HEK293T (cell line): ENCODE results near the gene SARM1.

Experiments
- CTCF ChIA-PET: fragments of 350-600 bp; formaldehyde crosslinking; extraction: SDS; loops from one replicate; lab custom pipeline; 2021; ENCODE audit warnings: antibody characterized with exemption, inconsistent platforms; lab: Yijun Ruan, JAX
- POLR2A ChIA-PET: fragments of 350-600 bp; formaldehyde crosslinking; extraction: SDS; loops from one replicate; lab custom pipeline; 2020; ENCODE audit warnings: antibody characterized with exemption, inconsistent platforms; lab: Yijun Ruan, JAX
- DNase-seq: peaks from one replicate; pipeline ENCODE4 v3.0.0; 2012; ENCODE audit warnings: mixed read lengths; ENCODE audit errors: extremely low spot score
- ARNT ChIP-seq: fragments of 450-650 bp; IDR thresholded peaks from 2 replicates; pipeline ENCODE4 v1.6.1; 2017; ENCODE audit warnings: mild to moderate bottlenecking
- BHLHE40 ChIP-seq: fragments of 450-650 bp; IDR thresholded peaks from 2 replicates; pipeline ENCODE4 v1.6.1; 2016; ENCODE audit warnings: mild to moderate bottlenecking, moderate library complexity, borderline replicate concordance
- CTBP1 ChIP-seq: fragments of 450-650 bp; IDR thresholded peaks from 2 replicates; pipeline ENCODE4 v1.6.1; 2016; ENCODE audit warnings: borderline replicate concordance
- ELF4 ChIP-seq: fragments of 450-650 bp; IDR thresholded peaks from 2 replicates; pipeline ENCODE4 v1.6.1; 2017; ENCODE audit warnings: antibody characterized with exemption
- FOXA1 ChIP-seq: fragments of 450-650 bp; IDR thresholded peaks from 2 replicates; pipeline ENCODE4 v1.6.1; 2016; ENCODE audit warnings: mild to moderate bottlenecking
- FOXK2 ChIP-seq: fragments of 450-650 bp; IDR thresholded peaks from 2 replicates; pipeline ENCODE4 v1.6.1; 2016; ENCODE audit warnings: mild to moderate bottlenecking
- FOXM1 ChIP-seq: fragments of 450-650 bp; IDR thresholded peaks from 2 replicates; pipeline ENCODE4 v1.6.1; 2017; ENCODE audit warnings: mild to moderate bottlenecking, borderline replicate concordance
- HDGF ChIP-seq: fragments of 450-650 bp; IDR thresholded peaks from 2 replicates; pipeline ENCODE4 v1.6.1; 2017; ENCODE audit warnings: antibody characterized with exemption, borderline replicate concordance
- L3MBTL2 ChIP-seq: fragments of 450-650 bp; conservative IDR thresholded peaks from 2 replicates; pipeline ENCODE4 v1.6.1; 2016; ENCODE audit warnings: mild to moderate bottlenecking
- LEF1 ChIP-seq: fragments of 450-650 bp; IDR thresholded peaks from 2 replicates; pipeline ENCODE4 v1.6.1; 2017; ENCODE audit warnings: mild to moderate bottlenecking, borderline replicate concordance
- NFRKB ChIP-seq: fragments of 450-650 bp; IDR thresholded peaks from 2 replicates; pipeline ENCODE4 v1.6.1; 2016; ENCODE audit warnings: mild to moderate bottlenecking, moderate library complexity
- PKNOX1 ChIP-seq: fragments of 450-650 bp; IDR thresholded peaks from 2 replicates; pipeline ENCODE4 v1.6.1; 2016
- SP1 ChIP-seq: fragments of 450-650 bp; IDR thresholded peaks from 2 replicates; pipeline ENCODE4 v1.6.1; 2017
- SUZ12 ChIP-seq: fragments of 450-650 bp; IDR thresholded peaks from 2 replicates; pipeline ENCODE4 v1.6.1; 2016; ENCODE audit warnings: mild to moderate bottlenecking
- TARDBP ChIP-seq: fragments of 450-650 bp; IDR thresholded peaks from 2 replicates; pipeline ENCODE4 v1.6.1; 2016
- ZNF384 ChIP-seq: fragments of 450-650 bp; IDR thresholded peaks from 2 replicates; pipeline ENCODE4 v1.6.1; 2016

SARM1 gene

DNA sequence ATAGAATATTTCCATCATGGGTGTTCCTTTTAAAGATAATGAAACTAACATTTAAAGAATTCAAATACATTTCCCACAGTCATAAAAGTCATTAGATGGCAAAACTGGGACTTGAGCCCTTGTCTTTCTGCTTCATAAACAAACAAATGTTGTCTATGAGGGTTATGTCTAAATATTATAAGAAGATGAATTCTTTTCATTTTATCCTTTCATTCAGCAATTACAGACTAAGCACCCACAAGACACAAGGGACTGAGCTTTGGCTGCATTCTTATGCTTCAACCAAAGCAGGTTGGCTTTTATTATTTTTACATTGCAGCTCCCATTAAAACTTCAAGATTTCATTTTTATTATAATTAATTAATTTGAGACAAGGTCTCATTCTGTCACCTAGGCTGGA lies 14.9 kb downstream of the SARM1 start:
- ChIA-PET POLR2A (interaction anchor here (1.0 to 1.4 kb wide), 2 partner anchors 20 to 51 kb away, joined by 3 to 4 read pairs; partner anchors contain the start of genes IFT20, SLC46A1 and TNFAIP1), CTCF (interaction anchor here (0.6 kb wide), 1 partner anchor 56 kb away, joined by 3 read pairs; no protein-coding TSS in a partner anchor)
- no peak for DNase-seq
- no peak for TF ChIP-seq ZNF384
- no peak for TF ChIP-seq SUZ12
- TF ChIP-seq FOXM1 = no peak
- no peak for TF ChIP-seq SP1
- no peak for TF ChIP-seq PKNOX1
- TF ChIP-seq HDGF = no peak
- TF ChIP-seq LEF1 = no peak
- TF ChIP-seq FOXK2 = no peak
- TF ChIP-seq BHLHE40 = no peak
- no peak for TF ChIP-seq ARNT
- no peak for TF ChIP-seq CTBP1
- no peak for TF ChIP-seq NFRKB

DNA sequence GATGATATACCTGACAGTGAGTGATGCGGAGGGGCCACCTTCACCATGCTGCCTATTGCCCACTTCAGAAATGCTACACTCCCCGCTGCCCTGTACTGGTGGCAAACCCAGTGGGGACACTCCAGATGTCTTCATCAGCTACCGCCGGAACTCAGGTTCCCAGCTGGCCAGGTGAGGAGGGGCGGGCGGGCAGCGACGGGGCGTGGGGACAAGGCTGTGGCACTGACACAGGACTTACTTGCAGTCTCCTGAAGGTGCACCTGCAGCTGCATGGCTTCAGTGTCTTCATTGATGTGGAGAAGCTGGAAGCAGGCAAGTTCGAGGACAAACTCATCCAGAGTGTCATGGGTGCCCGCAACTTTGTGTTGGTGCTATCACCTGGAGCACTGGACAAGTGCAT lies 16.6 kb downstream of the SARM1 start:
- DNase-seq = no peak
- ChIA-PET CTCF (no interaction called here), POLR2A (no interaction called here)
- TF ChIP-seq ARNT = no peak
- TF ChIP-seq TARDBP = no peak
- no peak for TF ChIP-seq FOXK2
- no peak for TF ChIP-seq HDGF
- no peak for TF ChIP-seq NFRKB
- TF ChIP-seq LEF1 = no peak
- no peak for TF ChIP-seq SP1
- TF ChIP-seq CTBP1 = no peak
- no peak for TF ChIP-seq BHLHE40
- TF ChIP-seq PKNOX1 = no peak
- no peak for TF ChIP-seq ZNF384
- TF ChIP-seq ELF4 = no peak
- no peak for TF ChIP-seq SUZ12
- no peak for TF ChIP-seq FOXA1
- TF ChIP-seq FOXM1 = no peak

GRCh38 chr17:28390141-28390540 lies 18.6 kb downstream of the SARM1 start:
- ChIA-PET POLR2A (no interaction called here), CTCF (no interaction called here)
- TF ChIP-seq FOXA1 = no peak
- no peak for TF ChIP-seq CTBP1
- no peak for TF ChIP-seq SUZ12
- no peak for TF ChIP-seq SP1
- TF ChIP-seq ARNT = no peak
- no peak for DNase-seq

- no peak for DNase-seq
- POLR2A ChIA-PET = interaction anchor here (1.0 kb wide), 1 partner anchor 14 kb away, joined by 3 read pairs; no protein-coding TSS in a partner anchor
- TF ChIP-seq FOXA1 = no peak
- no peak for TF ChIP-seq FOXK2
- TF ChIP-seq SUZ12 = no peak
- TF ChIP-seq LEF1 = no peak
- TF ChIP-seq PKNOX1 = no peak
- no peak for TF ChIP-seq TARDBP
- no peak for TF ChIP-seq CTBP1
- no peak for TF ChIP-seq SP1
- TF ChIP-seq FOXM1 = no peak
- CTCF ChIA-PET = no interaction called here
Observed at GRCh38 chr17:28390563-28390962, 19.1 kb downstream of the SARM1 start.

DNA sequence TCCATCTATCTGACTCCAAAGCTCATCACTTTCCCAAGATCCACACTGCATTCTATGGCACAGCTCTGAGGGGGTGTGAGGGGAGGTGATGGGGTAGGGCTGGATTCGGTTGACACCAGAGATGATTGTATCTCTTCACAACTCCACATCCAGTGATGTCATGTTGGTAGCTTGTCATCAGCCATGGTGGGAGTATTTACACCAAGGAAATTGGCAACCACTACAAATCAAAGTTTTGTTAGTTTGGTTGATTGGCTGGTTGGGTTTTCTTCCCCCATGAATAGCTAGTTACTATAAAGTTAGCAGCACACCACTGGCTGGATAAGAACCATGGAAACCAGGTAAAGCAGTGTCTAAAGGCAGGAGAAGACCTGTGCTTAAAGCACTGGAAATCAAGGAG lies 19.5 kb downstream of the SARM1 start:
- POLR2A ChIA-PET = interaction anchor here (1.0 kb wide), 2 partner anchors 11 to 14 kb away, joined by 3 to 4 read pairs; no protein-coding TSS in a partner anchor
- CTCF ChIA-PET = no interaction called here
- no peak for DNase-seq
- TF ChIP-seq SUZ12 (no peak), BHLHE40 (no peak), ZNF384 (no peak), ELF4 (no peak), LEF1 (no peak), PKNOX1 (no peak), FOXM1 (no peak), SP1 (no peak), CTBP1 (no peak), TARDBP (no peak), ARNT (no peak), FOXK2 (no peak), FOXA1 (no peak), HDGF (no peak)

- DNase-seq = no peak
- TF ChIP-seq FOXA1 (no peak), FOXM1 (no peak), BHLHE40 (no peak), TARDBP (no peak), ZNF384 (no peak), L3MBTL2 (no peak), FOXK2 (no peak), NFRKB (no peak), ARNT (no peak), LEF1 (no peak), ELF4 (no peak), PKNOX1 (no peak), CTBP1 (no peak)
- ChIA-PET CTCF (no interaction called here), POLR2A (interaction anchor here (0.9 to 1.0 kb wide), 3 partner anchors 10 to 16 kb away, joined by 3 to 4 read pairs (median 3); no protein-coding TSS in a partner anchor)
Observed at GRCh38 chr17:28391401-28391800, 19.9 kb downstream of the SARM1 start.
